GM18907 (cell line): ENCODE measurements around the gene CEP57.
"Not testable (repeated sequence)": the region's sequence is repeated elsewhere in the genome, so short reads cannot be mapped to it uniquely, and the experiment has no call there.

Experiments used
- ATAC-seq: cut with Tn5 transposase; IDR thresholded peaks from one replicate; pipeline ENCODE4 v1.9.1; 2021; ENCODE audit warnings: mild to moderate bottlenecking, moderate library complexity; ENCODE audit not compliant: unreplicated experiment

CEP57 gene

DNA sequence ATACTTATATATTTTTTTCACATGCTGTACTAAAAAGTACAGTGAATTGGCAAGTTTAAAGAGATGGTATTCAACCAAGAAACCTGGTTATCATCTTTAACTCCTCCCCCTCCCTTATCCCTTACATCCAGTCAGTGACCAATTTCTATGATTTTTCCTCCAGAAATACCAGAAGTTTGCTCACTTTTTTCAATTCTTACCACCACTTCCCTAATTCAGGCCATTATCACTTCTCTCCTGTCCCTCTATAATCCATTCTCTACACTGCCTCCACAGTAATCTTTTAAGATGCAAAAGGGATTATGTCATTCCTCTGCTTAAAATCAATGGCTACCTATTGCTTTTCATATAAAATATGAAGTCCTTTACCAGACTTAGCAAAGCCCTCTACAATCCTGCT is 62.8 kb downstream of the CEP57 start:
- ATAC-seq, result no peak

DNA sequence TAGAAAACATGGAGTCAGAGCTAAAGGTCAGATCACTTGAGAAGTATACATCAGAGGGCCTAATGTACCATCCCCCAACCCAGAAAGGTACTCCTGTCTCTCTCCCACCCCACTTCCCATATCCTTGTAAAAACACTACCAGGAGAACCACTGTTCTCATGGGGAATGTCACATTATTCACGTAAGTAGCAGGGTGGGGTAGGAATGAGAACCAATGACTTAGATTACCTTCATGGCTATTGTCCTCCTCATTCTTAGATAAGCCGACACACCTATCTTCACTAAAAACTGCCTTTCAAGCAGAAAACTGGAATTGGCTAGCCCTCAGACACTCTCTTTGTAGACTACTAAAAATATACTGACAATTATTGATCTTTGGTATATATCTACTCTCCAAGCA is 63.6 kb downstream of the CEP57 start:
- no peak for ATAC-seq

DNA sequence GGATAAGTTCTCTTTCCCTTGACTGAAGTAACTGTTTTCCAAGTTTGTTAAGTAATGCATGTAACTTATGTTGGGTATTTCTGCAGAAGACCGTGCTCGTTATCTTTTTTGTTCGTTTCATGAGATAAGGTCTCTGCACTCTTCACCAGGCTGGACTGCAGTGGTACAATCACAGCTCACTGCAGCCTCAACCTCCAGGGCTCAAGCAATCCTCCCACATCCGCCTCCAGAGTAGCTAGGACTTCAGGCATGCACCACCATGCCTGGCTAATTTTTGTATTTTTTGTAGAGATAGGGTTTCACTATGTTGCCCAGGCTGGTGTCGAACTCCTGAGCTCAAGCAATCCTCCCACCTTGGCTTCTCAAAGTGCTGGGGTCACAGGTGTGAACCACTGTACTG is 64.1 kb downstream of the CEP57 start:
- ATAC-seq, result not testable (repeated sequence)

DNA sequence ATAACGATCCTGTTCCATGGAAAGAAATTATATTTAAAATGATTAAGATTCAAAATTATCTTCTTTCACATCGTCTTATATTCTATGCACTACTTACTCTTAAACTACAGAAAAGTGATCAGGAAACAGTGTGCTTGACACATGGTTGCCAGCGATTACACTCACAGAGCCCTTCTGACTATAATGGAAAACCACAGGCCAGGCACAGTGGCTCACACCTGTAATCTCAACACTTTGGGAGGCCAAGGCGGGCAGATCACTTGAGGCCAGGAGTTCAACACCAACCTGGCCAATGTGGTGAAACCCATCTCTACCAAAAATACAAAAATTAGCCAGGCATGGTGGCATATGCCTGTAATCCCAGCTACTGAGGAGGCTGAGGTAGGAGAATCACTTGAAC is 69.7 kb downstream of the CEP57 start:
- ATAC-seq, result not testable (repeated sequence)

DNA sequence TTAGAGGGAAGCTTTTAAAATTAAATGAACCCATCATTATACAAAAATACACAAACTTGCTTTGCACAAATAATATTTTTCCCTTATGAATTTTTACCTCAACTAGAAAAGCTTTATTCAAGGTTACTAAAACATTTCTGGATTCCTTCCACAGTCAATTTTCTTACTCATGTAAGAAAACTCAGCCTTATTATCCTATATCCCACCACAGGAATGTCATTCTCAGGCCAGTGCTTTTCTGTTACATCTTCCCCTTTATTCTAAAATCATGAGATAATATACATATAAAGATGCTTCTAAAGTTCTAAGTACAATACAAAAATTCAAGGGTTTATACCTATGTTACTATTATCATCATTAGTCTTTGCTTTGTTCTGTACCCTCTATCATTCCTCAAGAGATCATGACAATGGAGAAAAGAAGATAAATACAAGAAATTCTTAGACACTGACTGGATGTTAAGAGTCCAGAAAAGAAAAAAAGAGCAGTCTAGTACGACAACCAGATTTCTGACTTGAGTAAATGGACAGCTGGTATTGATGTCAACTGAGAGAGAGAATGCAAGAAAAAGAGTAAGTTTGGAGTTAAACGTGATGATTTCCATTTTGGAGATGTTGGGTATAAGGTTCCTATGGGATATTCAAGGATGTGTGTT is 73.3 kb downstream of the CEP57 start:
- ATAC-seq, result no peak

DNA sequence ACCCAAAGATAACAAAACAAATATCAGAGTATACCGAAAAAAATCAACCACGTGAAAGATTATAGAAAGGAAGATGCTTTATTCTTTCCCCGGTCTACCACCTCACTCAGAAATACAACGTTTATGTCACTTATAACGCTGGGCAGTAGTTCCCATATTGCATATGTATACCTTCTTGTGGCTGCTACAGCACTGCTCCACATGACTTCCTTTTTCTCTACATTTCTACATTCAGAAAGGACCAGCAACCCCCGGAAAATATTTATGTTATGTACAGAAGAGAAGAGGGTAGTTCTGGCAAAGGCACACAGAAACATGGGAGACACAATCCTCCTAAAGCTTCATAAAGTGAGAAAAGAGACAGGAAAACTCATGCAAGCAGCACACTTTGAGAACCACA is 76.8 kb downstream of the CEP57 start:
- ATAC-seq, result no peak

DNA sequence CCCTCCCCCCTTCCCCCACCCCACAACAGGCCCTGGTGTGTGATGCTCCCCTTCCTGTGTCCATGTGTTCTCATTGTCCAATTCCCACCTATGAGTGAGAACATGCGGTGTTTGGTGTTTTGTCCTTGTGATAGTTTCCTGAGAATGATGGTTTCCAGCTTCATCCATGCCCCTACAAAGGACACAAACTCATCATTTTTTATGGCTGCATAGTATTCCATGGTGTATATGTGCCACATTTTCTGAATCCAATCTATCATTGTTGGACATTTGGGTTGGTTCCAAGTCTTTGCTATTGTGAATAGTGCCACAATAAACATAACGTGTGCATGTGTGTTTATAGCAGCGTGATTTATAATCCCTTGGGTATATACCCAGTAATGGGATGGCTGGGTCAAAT is 80.6 kb downstream of the CEP57 start:
- not testable (repeated sequence) for ATAC-seq

DNA sequence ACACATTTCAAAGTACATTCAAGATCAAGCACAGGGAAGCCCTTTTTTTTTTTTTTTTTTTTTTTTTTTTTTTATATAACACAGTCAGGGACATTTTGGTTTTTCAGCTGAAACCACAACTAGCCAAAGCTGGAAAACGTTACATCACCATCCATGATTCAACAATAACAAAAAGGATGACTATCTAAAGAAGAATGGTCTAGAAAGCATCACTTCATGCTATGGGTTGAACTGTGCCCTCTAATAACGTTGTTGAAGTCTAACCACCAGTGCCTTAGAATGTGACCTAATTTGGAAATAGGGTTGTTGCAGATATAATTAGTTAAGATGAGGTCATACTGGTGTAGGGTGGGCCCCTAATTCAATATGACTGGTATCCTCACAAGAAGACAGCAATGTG is 87.0 kb downstream of the CEP57 start:
- ATAC-seq, result no peak
